H4 (cell line): ENCODE data around the gene SORBS1. TPM values are rescaled to one million over a fixed set of nuclear protein-coding genes. Genes with fewer than 3 reads are reported as not detected.

Experiments
- DNase-seq: peaks from one replicate; pipeline ENCODE4 v3.0.0-alpha.2; 2015; ENCODE audit warnings: low spot score
- total RNA-seq: library from RNA; depleted of rRNA; stranded (reverse); fragments of >200 nt; shearing (Covaris generic); gene quantifications from 2 replicates; pipeline ENCODE4 v1.2.3, GENCODE V29; 2014

Gene SORBS1
- total RNA-seq, 1 experiment from 2014 or later, result 1.4 TPM

- DNase-seq, result no peak
Observed at GRCh38 chr10:95293631-95294030, 267.5 kb downstream of the SORBS1 start.

DNA sequence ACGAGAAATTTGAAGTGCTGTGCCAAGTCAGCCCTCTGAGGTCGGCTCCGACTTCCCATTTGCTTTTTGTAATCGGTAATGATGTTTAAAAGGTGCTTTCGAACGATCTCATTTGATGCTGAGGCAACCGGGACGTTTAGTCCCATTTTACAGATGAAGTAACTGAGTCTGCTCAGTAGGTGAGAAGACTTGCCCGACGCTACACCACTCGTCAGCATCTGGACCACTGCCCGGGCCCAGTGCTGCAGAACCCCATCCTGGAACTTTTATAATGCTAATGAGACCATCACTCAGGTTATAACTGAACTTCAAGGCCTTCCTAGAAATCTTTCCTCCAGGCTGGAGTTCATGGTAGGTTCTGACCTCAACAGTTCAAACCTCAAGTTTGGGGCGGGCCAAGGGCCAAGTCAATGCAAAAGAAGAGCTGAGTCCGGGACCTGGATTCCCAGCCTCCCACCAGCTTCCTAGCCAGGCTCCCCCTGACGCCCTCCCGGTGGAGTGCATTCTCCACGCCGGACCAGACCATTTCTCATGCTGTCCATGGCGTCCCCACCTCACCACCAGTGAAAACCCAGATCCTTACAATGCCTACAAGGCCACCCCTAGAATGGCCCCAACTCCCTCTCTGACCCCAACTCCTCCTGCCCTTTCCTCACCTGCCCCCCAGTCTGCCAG is 269.7 kb downstream of the SORBS1 start:
- no peak for DNase-seq

DNA sequence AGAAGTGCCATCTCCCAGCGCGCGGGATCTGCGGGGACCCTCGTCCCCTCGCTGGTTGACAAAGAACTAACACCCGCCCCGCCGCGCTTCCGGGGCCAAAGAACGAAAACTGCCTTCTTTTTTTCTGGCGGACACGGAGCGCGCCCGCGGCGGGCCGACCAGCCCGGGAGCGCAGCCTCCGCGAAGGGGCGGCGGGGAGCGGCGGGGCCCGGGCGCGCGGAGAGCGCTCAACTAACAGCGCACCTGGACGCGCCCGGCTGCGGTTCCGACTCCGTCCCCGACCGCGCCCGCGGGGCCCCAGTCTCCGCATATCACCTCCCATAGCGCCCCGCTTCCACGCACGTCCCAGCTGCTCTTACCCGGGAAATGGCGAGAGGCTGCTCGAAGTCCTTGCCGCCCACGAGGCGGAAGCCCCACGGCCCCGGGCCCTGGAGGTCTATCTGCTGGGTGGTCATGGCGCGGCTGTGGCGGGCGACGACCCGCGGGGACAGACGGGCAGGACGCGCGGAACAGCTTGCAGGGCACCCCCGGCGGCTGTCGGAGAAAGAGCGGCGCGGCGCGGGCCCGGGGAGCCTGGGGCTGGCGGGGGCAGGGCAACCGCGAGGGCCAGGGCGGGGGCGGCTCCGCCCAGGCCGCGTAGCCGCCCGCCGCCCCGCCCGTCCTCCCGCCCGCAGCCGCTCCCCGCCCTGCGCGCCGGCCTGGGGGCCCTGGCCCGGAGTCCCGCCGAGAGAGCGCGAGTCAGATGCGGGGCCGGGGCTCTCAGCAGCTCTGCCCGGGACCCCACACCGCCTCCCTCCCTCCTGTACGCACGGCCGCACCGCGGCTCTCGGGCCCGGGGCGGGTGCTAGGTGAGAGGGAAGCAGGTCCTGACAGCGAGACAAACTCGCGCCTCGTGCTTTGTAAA is 270.5 kb downstream of the SORBS1 start, which contains the start of gene PDLIM1:
TSS of gene PDLIM1 (minus strand) at position 543 of the 904 bp plus-strand sequence. CDS start at position 455, 88 bp downstream.
- DNase-seq, result peak; percentile 46

GRCh38 chr10:95289921-95290421 is 271.2 kb downstream of the SORBS1 start:
- no peak for DNase-seq

GRCh38 chr10:95289003-95289920 is 271.9 kb downstream of the SORBS1 start:
- no peak for DNase-seq

DNA sequence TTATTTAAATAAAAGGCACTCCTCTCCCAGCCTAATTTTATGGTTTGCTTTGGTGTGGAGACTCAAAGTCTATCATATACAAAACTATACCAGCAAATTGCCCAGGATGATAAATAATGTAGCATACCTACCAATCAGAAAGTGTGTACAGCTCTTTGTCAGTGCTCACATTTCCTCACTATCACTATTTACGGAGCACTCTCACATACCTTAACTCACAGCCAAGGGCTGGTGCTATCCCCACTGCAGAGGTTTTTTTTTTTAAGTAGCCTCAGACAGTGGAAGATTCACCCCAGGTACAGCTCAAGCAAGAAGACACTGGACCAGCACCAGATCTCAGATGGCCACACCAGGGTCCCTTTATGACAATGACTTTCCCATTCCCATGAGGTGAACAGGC is 272.9 kb downstream of the SORBS1 start:
- no peak for DNase-seq

DNA sequence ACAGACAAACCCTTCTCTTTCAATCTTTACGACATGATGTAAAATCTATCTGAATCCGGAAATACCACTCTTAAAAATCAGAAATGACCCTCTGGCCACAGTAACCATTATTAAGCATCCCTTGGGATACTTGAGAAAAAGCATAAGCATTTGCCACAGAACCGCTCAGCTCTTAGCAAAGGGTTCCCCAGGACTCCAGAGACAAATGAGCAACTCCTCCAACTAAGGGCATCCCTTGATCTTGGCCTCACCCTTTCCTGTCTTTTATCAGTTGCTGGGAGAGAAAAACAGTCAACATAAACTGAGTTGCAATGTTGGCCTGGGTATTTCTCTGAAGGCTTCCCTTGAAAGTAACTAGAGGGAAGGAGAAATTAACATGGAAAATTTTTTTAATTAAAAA is 273.9 kb downstream of the SORBS1 start:
- DNase-seq, result no peak

GRCh38 chr10:95286707-95287106 is 274.5 kb downstream of the SORBS1 start:
- no peak for DNase-seq

DNA sequence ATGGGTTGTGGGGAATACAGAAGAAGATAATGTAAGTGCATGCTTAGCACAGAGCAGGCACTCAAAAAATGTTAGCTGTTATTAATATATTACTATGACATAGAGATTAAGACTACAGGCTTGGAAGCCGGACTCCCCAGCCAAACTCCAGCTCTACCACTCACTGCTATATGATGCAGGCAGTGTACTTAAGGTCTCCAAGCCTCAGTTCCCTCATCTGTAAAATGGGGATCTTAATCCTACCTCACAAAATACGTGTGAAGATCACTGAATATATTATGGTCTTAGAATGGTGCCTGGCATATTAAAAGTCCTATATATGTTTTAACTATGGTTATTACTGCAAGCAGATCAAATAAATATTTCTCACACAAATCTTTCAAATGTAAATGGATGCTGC is 275.6 kb downstream of the SORBS1 start:
- no peak for DNase-seq

GRCh38 chr10:95284807-95285206 is 276.4 kb downstream of the SORBS1 start:
- DNase-seq, result no peak

DNA sequence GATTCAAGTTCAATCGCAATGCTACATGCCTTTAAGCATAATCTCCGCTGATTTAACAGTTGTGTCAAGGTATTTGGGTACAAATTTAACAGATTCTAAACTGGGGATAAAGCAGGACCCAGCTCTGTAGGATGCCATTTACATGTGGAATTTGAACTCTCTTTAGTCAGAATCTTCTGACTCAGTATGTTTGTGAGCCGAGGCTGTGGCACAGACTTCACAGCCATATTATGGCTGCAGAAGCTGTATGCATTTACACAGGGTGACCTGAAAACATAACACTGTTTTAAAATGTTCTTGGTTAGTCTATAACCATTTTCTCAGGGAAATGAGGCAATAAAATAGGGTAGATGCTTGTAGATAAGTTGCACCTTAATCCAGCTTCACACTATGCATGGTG is 279.1 kb downstream of the SORBS1 start:
- no peak for DNase-seq

- DNase-seq, result no peak
Observed at GRCh38 chr10:95281206-95281605, 280.0 kb downstream of the SORBS1 start.

GRCh38 chr10:95280637-95281036 is 280.5 kb downstream of the SORBS1 start:
- no peak for DNase-seq

- no peak for DNase-seq
Observed at GRCh38 chr10:95279042-95279820, 281.9 kb downstream of the SORBS1 start.

DNA sequence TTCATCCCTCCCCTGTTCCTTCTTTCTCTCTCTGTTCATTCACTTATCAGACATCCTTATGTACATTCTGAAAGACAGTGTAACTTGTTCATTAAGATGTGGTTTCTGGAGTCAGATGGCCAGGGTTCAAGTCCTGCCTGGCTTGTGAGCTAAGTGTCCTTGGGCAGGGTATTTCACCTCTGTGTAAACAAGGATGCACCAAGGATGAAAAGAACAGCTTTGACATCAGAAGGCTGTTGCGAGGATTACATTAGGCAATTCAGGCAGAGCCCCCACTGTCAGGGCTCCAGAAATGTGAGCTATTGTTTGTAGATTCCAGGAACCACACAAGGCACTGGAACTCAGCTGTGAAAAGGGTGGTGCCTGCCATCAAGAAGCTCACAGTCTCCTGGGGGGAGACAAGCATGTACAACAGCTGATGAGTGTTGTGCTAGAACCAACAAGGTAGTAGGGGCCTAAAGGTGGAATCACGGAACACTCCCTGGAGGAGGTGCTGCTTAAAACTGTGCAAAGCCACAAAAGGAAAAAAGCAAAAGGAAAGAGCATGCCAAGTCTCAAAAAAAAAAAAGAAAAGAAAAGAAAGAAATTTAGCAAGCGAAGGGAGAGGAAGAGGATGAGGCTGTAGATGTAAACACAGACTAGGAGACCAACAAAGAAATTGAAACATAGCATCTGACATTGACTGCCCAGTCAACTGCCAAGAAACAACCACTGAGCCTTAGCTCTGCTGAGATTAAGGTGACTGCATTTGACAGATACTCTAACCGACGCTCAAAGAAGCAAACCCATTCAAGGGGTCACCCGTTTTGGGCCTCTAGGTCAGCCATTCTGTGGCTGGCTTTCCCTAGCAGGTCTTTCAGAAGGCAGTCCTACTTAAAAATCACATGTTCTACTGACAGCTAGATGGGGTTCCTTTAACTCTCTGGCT is 282.8 kb downstream of the SORBS1 start:
- no peak for DNase-seq

GRCh38 chr10:95277614-95278013 is 283.6 kb downstream of the SORBS1 start:
- DNase-seq, result no peak

GRCh38 chr10:95277201-95277570 is 284.0 kb downstream of the SORBS1 start:
- DNase-seq, result no peak

DNA sequence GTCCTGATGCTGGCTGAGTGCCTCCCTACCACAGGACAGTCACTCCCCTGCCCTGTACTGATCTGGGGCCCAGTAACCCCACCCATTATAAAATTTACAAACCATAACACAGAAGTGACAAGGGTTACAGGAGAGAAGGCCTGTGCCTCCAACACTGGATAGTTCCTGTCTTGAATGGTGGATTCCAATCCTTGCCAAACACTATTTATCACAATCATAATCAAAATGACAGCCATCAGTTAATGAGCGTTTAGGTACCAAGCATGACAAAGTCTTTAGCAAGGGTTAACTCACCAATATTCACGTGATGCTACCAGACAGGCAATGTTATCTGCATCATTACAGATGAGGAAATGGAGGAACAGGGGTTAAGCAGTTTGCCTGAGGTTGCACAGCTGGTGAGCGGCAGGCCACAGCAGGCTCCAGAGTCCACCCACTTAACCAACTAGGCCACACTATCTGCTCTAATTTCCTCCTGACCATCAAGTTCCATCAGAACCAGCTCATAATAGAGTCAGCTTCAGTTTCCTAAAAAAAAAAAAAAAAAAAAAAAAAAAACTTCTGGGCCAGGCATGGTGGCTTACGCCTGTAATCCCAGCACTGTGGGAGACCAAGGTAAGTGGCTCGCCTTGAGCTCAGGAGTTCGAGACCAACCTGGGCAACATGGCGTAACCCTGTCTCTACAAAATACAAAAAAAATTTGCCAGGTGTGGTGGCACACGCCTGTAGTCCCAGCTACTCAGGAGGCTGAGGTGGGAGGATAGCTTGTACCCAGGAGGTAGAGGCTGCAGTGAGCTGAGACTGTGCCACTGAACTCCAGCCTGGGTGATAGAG is 284.6 kb downstream of the SORBS1 start:
- no peak for DNase-seq
